AG10803 (cell line): ENCODE measurements around the gene NTPCR.
A peak's percentile ranks its signal among the peaks of the same experiment; 100 is the strongest.

Experiments
- DNase-seq: peaks from one replicate; pipeline ENCODE4 v3.0.0; 2010; ENCODE audit warnings: low read depth
- H3K4me3 ChIP-seq: 2 replicates; pipeline ENCODE4 v1.5.1; 2011; ENCODE audit warnings: mild to moderate bottlenecking, low read length, control low read depth
- CTCF ChIP-seq: conservative IDR thresholded peaks from 2 replicates; pipeline ENCODE4 v1.5.1; 2011; ENCODE audit warnings: mild to moderate bottlenecking, low read length, control low read depth, inconsistent platforms

The NTPCR gene

GRCh38 chr1:233004451-233004850, 54.0 kb downstream of the NTPCR start:
- H3K4me3 ChIP-seq: no peak overlapping the region
- DNase-seq: no peak

GRCh38 chr1:233005156-233005555, 54.7 kb downstream of the NTPCR start:
- no peak for TF ChIP-seq CTCF
- no peak for DNase-seq
- H3K4me3 ChIP-seq: no peak overlapping the region

More at GRCh38 chr1:233004451-233004850, 54.0 kb downstream of the NTPCR start:
- no peak for TF ChIP-seq CTCF

GRCh38 chr1:233005703-233006102, 55.3 kb downstream of the NTPCR start:
- DNase-seq: peak; percentile 42
- TF ChIP-seq CTCF: no peak
- no peak overlapping the region for H3K4me3 ChIP-seq

- no peak for TF ChIP-seq CTCF
- no peak for DNase-seq
- no peak overlapping the region for H3K4me3 ChIP-seq
These were observed 55.7 kb downstream of the NTPCR start for GRCh38 chr1:233006108-233006507.

GRCh38 chr1:233006541-233006973, 56.1 kb downstream of the NTPCR start:
- TF ChIP-seq CTCF: no peak
- DNase-seq: no peak
- no peak overlapping the region for H3K4me3 ChIP-seq

GRCh38 chr1:233010146-233010545, 59.7 kb downstream of the NTPCR start:
- no peak for DNase-seq
- H3K4me3 ChIP-seq: no peak overlapping the region
- TF ChIP-seq CTCF: no peak

GRCh38 chr1:233012021-233012420, 61.6 kb downstream of the NTPCR start:
- no peak for TF ChIP-seq CTCF
- H3K4me3 ChIP-seq: no peak overlapping the region
- DNase-seq: no peak
